HepG2 (cell line): ENCODE data around the gene RHBDL1. TPM values are rescaled to one million over a fixed set of nuclear protein-coding genes. Genes with fewer than 3 reads are reported as not detected.

ENCODE experiments used
- ATAC-seq: fragments of 200-7000 bp; cut with Tn5 transposase; 3 replicates; pipeline ENCODE4 v1.9.1; 2020; ENCODE audit warnings: mild to moderate bottlenecking, moderate library complexity
- BruUV-seq: library from RNA; stranded (reverse); fragments of 400-500 nt; replicated peaks from 2 replicates; lab custom pipeline; 2021; lab: Mats Ljungman, UMichigan
- CTCF ChIA-PET: fragments of 300-600 bp; formaldehyde crosslinking; extraction: SDS; loops from one replicate; lab custom pipeline; 2021; ENCODE audit warnings: low total read pairs, inconsistent platforms, low intra/inter-chr PET ratio; lab: Yijun Ruan, JAX
- POLR2A ChIA-PET: fragments of 350-600 bp; sonication (Branson Sonifier 250); formaldehyde crosslinking; loops from one replicate; lab custom pipeline; 2020; ENCODE audit warnings: antibody characterized with exemption, inconsistent platforms; lab: Yijun Ruan, JAX
- DNase-seq: peaks from one replicate; pipeline ENCODE4 v3.0.0-alpha.2; 2015; ENCODE audit warnings: low spot score
- FAIRE-seq: peaks from 3 replicates; lab custom pipeline; 2011; peaks lifted over from hg19 to GRCh38; lab: Jason Lieb, UNC
- H2AFZ ChIP-seq: one replicate; pipeline ENCODE4 v1.6.1; 2011; ENCODE audit warnings: low read length, inconsistent platforms
- H3K27ac ChIP-seq: fragments of 300-600 bp; 3 replicates; pipeline ENCODE4 v1.8.0; 2011; ENCODE audit warnings: mixed run types, mild to moderate bottlenecking, mixed read lengths, low read length, inconsistent platforms; ENCODE audit not compliant: insufficient read depth; ENCODE audit errors: extremely low read length
- H3K27me3 ChIP-seq, 2 experiments: fragments of 200-600 bp in 1 of 2; 2 replicates in 1 of 2; 3 replicates in 1 of 2; pipeline versions ENCODE4 v1.6.0 to v1.8.0; 2011; ENCODE audit warnings: low read length in 2 of 2, mild to moderate bottlenecking in 2 of 2, moderate library complexity in 2 of 2, inconsistent platforms in 1 of 2; ENCODE audit not compliant: insufficient read depth in 2 of 2, control insufficient read depth in 1 of 2
- H3K36me3 ChIP-seq, 2 experiments: fragments of 200-600 bp in 1 of 2; replicated peaks in 1 of 2; 2 replicates in 1 of 2; 3 replicates in 1 of 2; pipeline versions ENCODE4 v1.5.1 to v1.8.0; 2011; ENCODE audit warnings: low read length in 2 of 2, inconsistent platforms in 1 of 2; ENCODE audit not compliant: insufficient read depth in 2 of 2, control insufficient read depth in 1 of 2
- H3K4me1 ChIP-seq: 2 replicates; pipeline ENCODE4 v1.5.1; 2012; ENCODE audit warnings: low read length, inconsistent platforms; ENCODE audit not compliant: insufficient read depth
- H3K4me2 ChIP-seq: 2 replicates; pipeline ENCODE4 v1.6.0; 2011; ENCODE audit warnings: low read depth, low read length, inconsistent platforms
- H3K4me3 ChIP-seq, 3 experiments: fragments of 200-600 bp in 1 of 3; sonication (generic), shearing (Covaris generic) in 1 of 3; replicated peaks in 1 of 3; 2 replicates each; pipeline ENCODE4 v1.5.1; 2011 to 2016; ENCODE audit warnings: low read length in 3 of 3, inconsistent platforms in 2 of 3, low read depth in 2 of 3, mild to moderate bottlenecking in 2 of 3, control low read depth in 1 of 3, mixed read lengths in 1 of 3; ENCODE audit not compliant: insufficient read depth in 1 of 3
- H3K79me2 ChIP-seq: one replicate; pipeline ENCODE4 v1.6.1; 2011; ENCODE audit warnings: low read length, inconsistent platforms; ENCODE audit not compliant: insufficient read depth
- H3K9ac ChIP-seq: 2 replicates; pipeline ENCODE4 v1.6.0; 2011; ENCODE audit warnings: mild to moderate bottlenecking, low read depth, low read length, inconsistent platforms; ENCODE audit not compliant: insufficient read depth
- H3K9me3 ChIP-seq: 2 replicates; pipeline ENCODE4 v1.5.1; 2012; ENCODE audit warnings: mild to moderate bottlenecking, low read length
- H4K20me1 ChIP-seq: 2 replicates; pipeline ENCODE4 v1.6.0; 2011; ENCODE audit warnings: inconsistent platforms, mild to moderate bottlenecking, low read length, moderate library complexity; ENCODE audit not compliant: insufficient read depth
- KLF13 ChIP-seq: sonication (generic); formaldehyde crosslinking; IDR thresholded peaks from 2 replicates; pipeline ENCODE4 v1.4.0; 2020; ENCODE audit warnings: mild to moderate bottlenecking, missing genetic modification reagents
- MAF1 ChIP-seq: sonication (generic); formaldehyde crosslinking; IDR thresholded peaks from 2 replicates; pipeline ENCODE4 v1.5.0; 2020; ENCODE audit warnings: missing genetic modification reagents, borderline replicate concordance
- NRL ChIP-seq: sonication (generic); formaldehyde crosslinking; IDR thresholded peaks from 2 replicates; pipeline ENCODE4 v1.5.0; 2020; ENCODE audit warnings: missing genetic modification reagents, mild to moderate bottlenecking, moderate library complexity, borderline replicate concordance
- PHF5A ChIP-seq: IDR thresholded peaks from one replicate; pipeline ENCODE4 v1.6.1; 2018; ENCODE audit warnings: low read depth, missing genetic modification reagents; ENCODE audit not compliant: unreplicated experiment
- RAD51 ChIP-seq: fragments of 450-650 bp; IDR thresholded peaks from 2 replicates; pipeline ENCODE4 v1.6.1; 2016; ENCODE audit warnings: borderline replicate concordance
- SOX5 ChIP-seq: IDR thresholded peaks from 2 replicates; pipeline ENCODE4 v1.6.1; 2016; ENCODE audit warnings: borderline replicate concordance
- SP140L ChIP-seq: sonication (generic); formaldehyde crosslinking; IDR thresholded peaks from 2 replicates; pipeline ENCODE4 v1.4.0; 2020; ENCODE audit warnings: missing genetic modification reagents, borderline replicate concordance
- SP5 ChIP-seq: IDR thresholded peaks from 2 replicates; pipeline ENCODE4 v1.6.1; 2016; ENCODE audit warnings: low read depth, borderline replicate concordance
- ZNF605 ChIP-seq: sonication (generic); formaldehyde crosslinking; IDR thresholded peaks from 2 replicates; pipeline ENCODE4 v1.8.0; 2022; ENCODE audit warnings: mild to moderate bottlenecking, missing genetic modification reagents
- ZSCAN21 ChIP-seq: sonication (generic); formaldehyde crosslinking; IDR thresholded peaks from 2 replicates; pipeline ENCODE4 v1.8.0; 2022; ENCODE audit warnings: mild to moderate bottlenecking, missing genetic modification reagents, moderate library complexity, borderline replicate concordance
- ZSCAN9 ChIP-seq: IDR thresholded peaks from 2 replicates; pipeline ENCODE4 v1.6.1; 2016; ENCODE audit warnings: borderline replicate concordance
- WGBS: methylation state at CpG from one replicate; pipeline ENCODE4 v1.1.6; 2017; ENCODE audit warnings: low lambda C conversion rate; 5-methylcytosine and 5-hydroxymethylcytosine counted together
- in situ Hi-C: cut with HindIII; loops from 2 replicates; pipeline ENCODE4 v1.10.0; 2017; ENCODE audit warnings: low pct_unique_long_range_greater_than_20kb; ENCODE audit not compliant: extremely low pct_ligation_motif_present
- intact Hi-C: fragments of 100-400 bp; cut with micrococcal nuclease; formaldehyde crosslinking; loops from one replicate; pipeline ENCODE4 v1.10.0; 2022; ENCODE audit not compliant: unreplicated experiment
- polyA plus RNA-seq, 8 experiments: library from polyadenylated mRNA; depleted of rRNA in 3 of 8; stranded (reverse) in 7 of 8; unstranded in 1 of 8; fragments of >200 nt; fragmentation: Illumina TruSeq in 4 of 8; extraction: Trizol in 4 of 8; gene quantifications; 2 replicates each; pipeline versions ENCODE4 v1.2.1 to v1.2.3, GENCODE V29; 2011 to 2016; ENCODE audit warnings: low read depth in 4 of 8, missing spikeins in 1 of 8, mixed read lengths in 1 of 8; ENCODE audit not compliant: insufficient read depth in 1 of 8
- total RNA-seq, 5 experiments: library from RNA; depleted of rRNA; stranded (reverse); fragments of >200 nt; fragmentation: Illumina TruSeq; extraction: Trizol; gene quantifications; 2 replicates each; pipeline ENCODE4 v1.2.3, GENCODE V29; 2016; ENCODE audit warnings: low read depth in 1 of 5
- TF ChIP-seq, protein P1 (sequence below): sonication (generic); formaldehyde crosslinking; IDR thresholded peaks from 2 replicates; pipeline ENCODE4 v1.5.0; 2020; ENCODE audit warnings: mild to moderate bottlenecking, missing genetic modification reagents, moderate library complexity
- TF ChIP-seq, protein P2 (sequence below): IDR thresholded peaks from 2 replicates; pipeline ENCODE4 v1.6.1; 2016; ENCODE audit warnings: missing compliant biosample characterization, missing genetic modification reagents, borderline replicate concordance
- TF ChIP-seq, protein P3 (sequence below): IDR thresholded peaks from 2 replicates; pipeline ENCODE4 v1.6.1; 2016; ENCODE audit warnings: missing genetic modification reagents, missing compliant biosample characterization
- TF ChIP-seq, protein P4 (sequence below): sonication (generic); formaldehyde crosslinking; IDR thresholded peaks from 2 replicates; pipeline ENCODE4 v1.5.1; 2020; ENCODE audit warnings: missing genetic modification reagents, mild to moderate bottlenecking, borderline replicate concordance
- TF ChIP-seq, protein P5 (sequence below): sonication (generic); formaldehyde crosslinking; IDR thresholded peaks from 2 replicates; pipeline ENCODE4 v1.5.1; 2020; ENCODE audit warnings: missing genetic modification reagents, mild to moderate bottlenecking, borderline replicate concordance

The RHBDL1 gene
- total and polyA plus RNA-seq, 2 of the 13 experiments (the other 11 are each of a cell fraction or from before 2014, with no cell fraction given): 1.8 to 3.8 TPM

DNA sequence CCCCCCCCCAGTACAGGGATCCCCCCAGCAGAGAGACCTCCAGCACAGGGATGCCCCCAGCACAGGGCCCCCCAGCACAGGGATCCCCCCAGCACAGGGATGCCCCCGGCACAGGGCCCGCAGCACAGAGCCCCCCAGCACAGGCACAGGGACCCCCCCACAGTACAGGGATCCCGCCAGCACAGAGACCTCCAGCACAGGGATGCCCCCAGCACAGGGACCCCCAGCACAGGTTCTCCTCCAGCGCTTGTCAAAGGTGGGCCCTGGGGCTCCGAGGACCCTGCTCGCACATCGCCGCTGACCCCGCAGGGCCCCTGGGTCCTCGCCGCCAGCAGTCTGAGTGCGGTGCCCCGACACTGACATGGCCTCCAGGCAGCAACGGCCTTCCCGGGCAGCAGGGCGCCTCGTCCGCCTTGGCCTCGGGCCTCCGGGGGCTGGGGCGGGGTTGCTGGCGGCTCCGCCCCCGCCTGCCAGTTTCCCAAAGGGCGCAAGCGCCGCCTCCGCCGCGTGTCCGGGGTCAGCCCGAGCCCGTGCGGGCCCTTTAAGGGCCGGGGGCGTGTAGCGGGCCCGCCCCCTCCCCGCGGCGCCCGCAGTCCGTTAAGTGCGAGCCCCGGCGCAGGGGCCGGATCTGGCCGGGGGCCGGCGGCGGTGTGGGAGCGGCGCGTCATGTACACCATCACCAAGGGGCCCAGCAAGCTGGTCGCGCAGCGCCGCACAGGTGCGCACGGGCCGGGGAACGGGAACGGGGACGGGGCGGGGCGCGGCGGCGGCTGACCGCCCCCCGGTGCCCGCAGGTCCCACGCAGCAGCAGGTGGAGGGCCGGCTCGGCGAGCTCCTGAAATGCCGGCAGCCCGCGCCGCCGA lies 33.9 kb upstream of the RHBDL1 start, which contains the start of gene MCRIP2:
Gene MCRIP2 (plus strand): TSS at position 503 of the 863 bp plus-strand sequence. CDS start 164 bp downstream, at position 667.
- FAIRE-seq: no peak
- peaks cover 4% of the 10 kb centered on the region; the same call in 1 of the 2 replicates for H4K20me1 ChIP-seq
- H3K36me3 ChIP-seq: no peaks in the 10 kb centered on the region
- no peak within 1 kb of the TSS for H2AFZ ChIP-seq
- H3K4me3 ChIP-seq: peak within 1 kb of the TSS; percentile 59 to 89 (median 82)
- peaks cover 23% of the 10 kb centered on the region for H3K79me2 ChIP-seq
- in situ Hi-C loops (no loop called here), intact Hi-C loops (loop anchor here (10.0 kb wide), 1 partner anchor 57 kb away; no protein-coding TSS in a partner anchor)
- peak within 1 kb of the TSS; percentile 98 for H3K4me2 ChIP-seq
- no TSS peak for BruUV-seq
- ATAC-seq: peak; percentile 55
- peak; percentile 76 for DNase-seq
- ChIA-PET POLR2A (interaction anchor here (0.6 to 1.0 kb wide), 3 partner anchors 34 to 54 kb away, joined by 3 read pairs; partner anchors contain the start of gene RHBDL1), CTCF (no interaction called here)
- peaks cover 63% of the 10 kb centered on the region for H3K4me1 ChIP-seq
- no peaks in the 10 kb centered on the region for H3K27me3 ChIP-seq
- H3K27ac ChIP-seq: peak within 1 kb of the TSS; percentile 94
- no peaks in the 10 kb centered on the region for H3K9me3 ChIP-seq
- peak within 1 kb of the TSS; percentile 94 for H3K9ac ChIP-seq
- WGBS: no CpG with 5 or more reads among the region's 81 CpGs
- TF ChIP-seq, protein P1, sequence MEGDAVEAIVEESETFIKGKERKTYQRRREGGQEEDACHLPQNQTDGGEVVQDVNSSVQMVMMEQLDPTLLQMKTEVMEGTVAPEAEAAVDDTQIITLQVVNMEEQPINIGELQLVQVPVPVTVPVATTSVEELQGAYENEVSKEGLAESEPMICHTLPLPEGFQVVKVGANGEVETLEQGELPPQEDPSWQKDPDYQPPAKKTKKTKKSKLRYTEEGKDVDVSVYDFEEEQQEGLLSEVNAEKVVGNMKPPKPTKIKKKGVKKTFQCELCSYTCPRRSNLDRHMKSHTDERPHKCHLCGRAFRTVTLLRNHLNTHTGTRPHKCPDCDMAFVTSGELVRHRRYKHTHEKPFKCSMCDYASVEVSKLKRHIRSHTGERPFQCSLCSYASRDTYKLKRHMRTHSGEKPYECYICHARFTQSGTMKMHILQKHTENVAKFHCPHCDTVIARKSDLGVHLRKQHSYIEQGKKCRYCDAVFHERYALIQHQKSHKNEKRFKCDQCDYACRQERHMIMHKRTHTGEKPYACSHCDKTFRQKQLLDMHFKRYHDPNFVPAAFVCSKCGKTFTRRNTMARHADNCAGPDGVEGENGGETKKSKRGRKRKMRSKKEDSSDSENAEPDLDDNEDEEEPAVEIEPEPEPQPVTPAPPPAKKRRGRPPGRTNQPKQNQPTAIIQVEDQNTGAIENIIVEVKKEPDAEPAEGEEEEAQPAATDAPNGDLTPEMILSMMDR: 0 out of 2 replicates have a peak, but pooled peaks have one; percentile 6
- TF ChIP-seq, protein P2, sequence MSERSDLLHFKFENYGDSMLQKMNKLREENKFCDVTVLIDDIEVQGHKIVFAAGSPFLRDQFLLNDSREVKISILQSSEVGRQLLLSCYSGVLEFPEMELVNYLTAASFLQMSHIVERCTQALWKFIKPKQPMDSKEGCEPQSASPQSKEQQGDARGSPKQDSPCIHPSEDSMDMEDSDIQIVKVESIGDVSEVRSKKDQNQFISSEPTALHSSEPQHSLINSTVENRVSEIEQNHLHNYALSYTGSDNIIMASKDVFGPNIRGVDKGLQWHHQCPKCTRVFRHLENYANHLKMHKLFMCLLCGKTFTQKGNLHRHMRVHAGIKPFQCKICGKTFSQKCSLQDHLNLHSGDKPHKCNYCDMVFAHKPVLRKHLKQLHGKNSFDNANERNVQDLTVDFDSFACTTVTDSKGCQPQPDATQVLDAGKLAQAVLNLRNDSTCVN (CRISPR knock-in tag): no peak
- no peak for TF ChIP-seq MAF1
- TF ChIP-seq SOX5 (CRISPR knock-in tag): peak; percentile 32; the same call in 1 of the 2 replicates
- TF ChIP-seq, protein P3, sequence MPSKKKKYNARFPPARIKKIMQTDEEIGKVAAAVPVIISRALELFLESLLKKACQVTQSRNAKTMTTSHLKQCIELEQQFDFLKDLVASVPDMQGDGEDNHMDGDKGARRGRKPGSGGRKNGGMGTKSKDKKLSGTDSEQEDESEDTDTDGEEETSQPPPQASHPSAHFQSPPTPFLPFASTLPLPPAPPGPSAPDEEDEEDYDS (CRISPR knock-in tag): peak; percentile 81
- peak; percentile 19; the same call in 1 of the 2 replicates for TF ChIP-seq ZSCAN21 (CRISPR knock-in tag)
- TF ChIP-seq KLF13 (CRISPR knock-in tag): 0 out of 2 replicates have a peak, but pooled peaks have one; percentile 40
- TF ChIP-seq, protein P4, sequence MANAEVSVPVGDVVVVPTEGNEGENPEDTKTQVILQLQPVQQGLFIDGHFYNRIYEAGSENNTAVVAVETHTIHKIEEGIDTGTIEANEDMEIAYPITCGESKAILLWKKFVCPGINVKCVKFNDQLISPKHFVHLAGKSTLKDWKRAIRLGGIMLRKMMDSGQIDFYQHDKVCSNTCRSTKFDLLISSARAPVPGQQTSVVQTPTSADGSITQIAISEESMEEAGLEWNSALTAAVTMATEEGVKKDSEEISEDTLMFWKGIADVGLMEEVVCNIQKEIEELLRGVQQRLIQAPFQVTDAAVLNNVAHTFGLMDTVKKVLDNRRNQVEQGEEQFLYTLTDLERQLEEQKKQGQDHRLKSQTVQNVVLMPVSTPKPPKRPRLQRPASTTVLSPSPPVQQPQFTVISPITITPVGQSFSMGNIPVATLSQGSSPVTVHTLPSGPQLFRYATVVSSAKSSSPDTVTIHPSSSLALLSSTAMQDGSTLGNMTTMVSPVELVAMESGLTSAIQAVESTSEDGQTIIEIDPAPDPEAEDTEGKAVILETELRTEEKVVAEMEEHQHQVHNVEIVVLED (CRISPR knock-in tag): peak; percentile 15; the same call in 1 of the 2 replicates
- TF ChIP-seq SP5 (CRISPR knock-in tag): peak; percentile 89
- TF ChIP-seq NRL (CRISPR knock-in tag): peak; percentile 54; the same call in 1 of the 2 replicates
- peak; percentile 22; the same call in 1 of the 2 replicates for TF ChIP-seq ZNF605 (CRISPR knock-in tag)
- no peak for TF ChIP-seq RAD51
- TF ChIP-seq, protein P5, sequence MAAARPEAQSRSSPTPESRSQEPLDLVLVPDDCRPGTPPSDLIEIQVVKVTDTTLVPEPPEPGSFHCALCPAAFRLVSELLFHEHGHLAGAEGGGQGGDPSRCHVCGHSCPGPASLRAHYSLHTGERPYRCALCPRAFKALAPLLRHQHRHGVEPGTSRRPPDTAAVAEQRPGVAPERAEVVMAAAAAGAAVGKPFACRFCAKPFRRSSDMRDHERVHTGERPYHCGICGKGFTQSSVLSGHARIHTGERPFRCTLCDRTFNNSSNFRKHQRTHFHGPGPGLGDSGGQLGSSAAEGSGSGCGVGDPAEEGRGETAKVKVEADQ (CRISPR knock-in tag): 0 out of 2 replicates have a peak, but pooled peaks have one; percentile 2
- no peak for TF ChIP-seq SP140L (CRISPR knock-in tag)
- TF ChIP-seq PHF5A (CRISPR knock-in tag): peak; percentile 31
- TF ChIP-seq ZSCAN9 (CRISPR knock-in tag): no peak; the same call in 1 of the 2 replicates
